Panc1 (cell line): ENCODE data around the gene SIN3B. TPM values are rescaled to one million over a fixed set of nuclear protein-coding genes. Genes with fewer than 3 reads are reported as not detected.

Experiments
- ATAC-seq: fragments of 200-7000 bp; cut with Tn5 transposase; 2 replicates; pipeline ENCODE4 v1.9.1; 2020; ENCODE audit warnings: mild to moderate bottlenecking, moderate library complexity
- BruUV-seq: library from RNA; stranded (reverse); fragments of 400-500 nt; replicated peaks from 2 replicates; lab custom pipeline; 2021; lab: Mats Ljungman, UMichigan
- CTCF ChIA-PET: fragments of 300-600 bp; sonication (Branson Sonifier 250); formaldehyde crosslinking; loops from one replicate; lab custom pipeline; 2022; ENCODE audit warnings: antibody characterized with exemption; lab: Charles Lee
- POLR2A ChIA-PET: fragments of 300-600 bp; sonication (Branson Sonifier 250); formaldehyde crosslinking; loops from one replicate; lab custom pipeline; 2022; ENCODE audit warnings: antibody characterized with exemption; lab: Charles Lee
- DNase-seq: peaks from one replicate; pipeline ENCODE4 v3.0.0-alpha.2; 2010; ENCODE audit warnings: low read depth, low spot score
- H3K27ac ChIP-seq: 2 replicates; pipeline ENCODE4 v1.5.1; 2011; ENCODE audit warnings: mild to moderate bottlenecking, low read length, inconsistent platforms
- H3K27me3 ChIP-seq: fragments of 200-500 bp; sonication (Bioruptor generic); 2 replicates; pipeline ENCODE4 v1.6.0; 2014; ENCODE audit warnings: low read length, inconsistent platforms; ENCODE audit not compliant: control insufficient read depth, insufficient read depth
- H3K36me3 ChIP-seq: fragments of 200-500 bp; sonication (Bioruptor generic); 2 replicates; pipeline ENCODE4 v1.5.1; 2014; ENCODE audit warnings: inconsistent platforms, mild to moderate bottlenecking, low read length, moderate library complexity; ENCODE audit not compliant: control insufficient read depth, insufficient read depth
- H3K4me1 ChIP-seq: 2 replicates; pipeline ENCODE4 v1.5.1; 2011; ENCODE audit warnings: inconsistent platforms, mild to moderate bottlenecking, low read length, moderate library complexity; ENCODE audit not compliant: control insufficient read depth, insufficient read depth
- H3K4me3 ChIP-seq, 2 experiments: 2 replicates each; pipeline ENCODE4 v1.5.1; 2011 to 2012; ENCODE audit warnings: low read depth in 2 of 2, low read length in 2 of 2, mild to moderate bottlenecking in 2 of 2, inconsistent platforms in 1 of 2, moderate library complexity in 1 of 2
- H3K9me3 ChIP-seq: fragments of 200-500 bp; sonication (Bioruptor generic); 2 replicates; pipeline ENCODE4 v1.5.1; 2014; ENCODE audit warnings: low read depth, mild to moderate bottlenecking, inconsistent platforms, low read length, moderate library complexity; ENCODE audit not compliant: control insufficient read depth, insufficient read depth
- POLR2AphosphoS5 ChIP-seq: IDR thresholded peaks from 2 replicates; pipeline ENCODE4 v1.6.1; 2012; ENCODE audit warnings: mild to moderate bottlenecking, low read depth, low read length, moderate library complexity
- SIN3A ChIP-seq: IDR thresholded peaks from 2 replicates; pipeline ENCODE4 v1.6.1; 2012; ENCODE audit warnings: low read depth, mild to moderate bottlenecking, low read length, moderate library complexity, borderline replicate concordance; ENCODE audit not compliant: insufficient read depth
- TCF7L2 ChIP-seq: IDR thresholded peaks from 2 replicates; pipeline ENCODE4 v1.6.1; 2011; ENCODE audit warnings: mild to moderate bottlenecking, low read depth, low read length, inconsistent platforms
- in situ Hi-C: cut with HindIII; loops from 2 replicates; pipeline ENCODE4 v1.10.0; 2016; ENCODE audit warnings: low sequenced_read_pairs, low pct_unique_long_range_greater_than_20kb
- intact Hi-C: fragments of 100-400 bp; cut with micrococcal nuclease; formaldehyde crosslinking; loops from one replicate; pipeline ENCODE4 v1.10.0; 2022; ENCODE audit not compliant: unreplicated experiment
- total RNA-seq: library from RNA; stranded (reverse); gene quantifications from one replicate; pipeline ENCODE4 v1.2.1, GENCODE V29; 2021; ENCODE audit not compliant: unreplicated experiment
- TF ChIP-seq, protein P1 (sequence below): fragments of 450-650 bp; IDR thresholded peaks from 2 replicates; pipeline ENCODE4 v1.5.1; 2017; ENCODE audit warnings: mild to moderate bottlenecking
- TF ChIP-seq, protein P2 (sequence below), 2 experiments: IDR thresholded peaks; 2 replicates each; pipeline ENCODE4 v1.6.1; 2011 to 2012; ENCODE audit warnings: low read depth in 2 of 2, control low read depth in 1 of 2, low read length in 1 of 2, mild to moderate bottlenecking in 1 of 2, moderate library complexity in 1 of 2; ENCODE audit not compliant: insufficient read depth in 1 of 2

Gene SIN3B
- total RNA-seq, 1 experiment from 2014 or later = 47.0 TPM

DNA sequence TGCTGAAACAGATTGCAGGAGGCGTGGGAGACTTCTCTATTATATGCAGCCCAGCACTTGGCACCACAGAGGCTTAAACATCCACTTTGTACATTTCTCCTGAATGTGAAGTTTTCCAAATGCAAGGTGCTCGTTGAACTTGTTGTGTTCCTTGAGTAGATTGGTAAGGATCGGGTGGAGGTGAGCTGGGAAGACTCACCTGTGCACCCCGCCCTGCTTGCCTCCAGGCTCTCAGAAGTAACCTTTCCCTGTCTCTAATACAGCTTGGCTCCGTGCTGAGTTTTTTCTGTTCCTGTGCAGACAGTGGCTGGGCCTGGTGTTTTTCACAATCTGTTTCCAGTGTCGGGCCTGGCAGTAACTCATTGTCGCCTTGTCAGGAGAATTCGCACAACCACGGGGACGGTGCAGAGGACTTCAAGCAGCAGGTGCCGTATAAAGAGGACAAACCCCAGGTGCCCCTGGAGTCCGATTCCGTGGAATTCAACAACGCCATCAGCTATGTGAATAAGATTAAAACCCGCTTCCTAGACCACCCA is 12.3 kb downstream of the SIN3B start:
- POLR2A ChIA-PET = no interaction called here
- intact Hi-C loops (no loop called here), in situ Hi-C loops (no loop called here)
- no peaks in the 10 kb centered on the region for H3K4me1 ChIP-seq
- H3K36me3 ChIP-seq = no peaks in the 10 kb centered on the region
- ATAC-seq (no peak), DNase-seq (no peak)
- TF ChIP-seq, protein P1, sequence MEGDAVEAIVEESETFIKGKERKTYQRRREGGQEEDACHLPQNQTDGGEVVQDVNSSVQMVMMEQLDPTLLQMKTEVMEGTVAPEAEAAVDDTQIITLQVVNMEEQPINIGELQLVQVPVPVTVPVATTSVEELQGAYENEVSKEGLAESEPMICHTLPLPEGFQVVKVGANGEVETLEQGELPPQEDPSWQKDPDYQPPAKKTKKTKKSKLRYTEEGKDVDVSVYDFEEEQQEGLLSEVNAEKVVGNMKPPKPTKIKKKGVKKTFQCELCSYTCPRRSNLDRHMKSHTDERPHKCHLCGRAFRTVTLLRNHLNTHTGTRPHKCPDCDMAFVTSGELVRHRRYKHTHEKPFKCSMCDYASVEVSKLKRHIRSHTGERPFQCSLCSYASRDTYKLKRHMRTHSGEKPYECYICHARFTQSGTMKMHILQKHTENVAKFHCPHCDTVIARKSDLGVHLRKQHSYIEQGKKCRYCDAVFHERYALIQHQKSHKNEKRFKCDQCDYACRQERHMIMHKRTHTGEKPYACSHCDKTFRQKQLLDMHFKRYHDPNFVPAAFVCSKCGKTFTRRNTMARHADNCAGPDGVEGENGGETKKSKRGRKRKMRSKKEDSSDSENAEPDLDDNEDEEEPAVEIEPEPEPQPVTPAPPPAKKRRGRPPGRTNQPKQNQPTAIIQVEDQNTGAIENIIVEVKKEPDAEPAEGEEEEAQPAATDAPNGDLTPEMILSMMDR = no peak
- TF ChIP-seq, protein P2, sequence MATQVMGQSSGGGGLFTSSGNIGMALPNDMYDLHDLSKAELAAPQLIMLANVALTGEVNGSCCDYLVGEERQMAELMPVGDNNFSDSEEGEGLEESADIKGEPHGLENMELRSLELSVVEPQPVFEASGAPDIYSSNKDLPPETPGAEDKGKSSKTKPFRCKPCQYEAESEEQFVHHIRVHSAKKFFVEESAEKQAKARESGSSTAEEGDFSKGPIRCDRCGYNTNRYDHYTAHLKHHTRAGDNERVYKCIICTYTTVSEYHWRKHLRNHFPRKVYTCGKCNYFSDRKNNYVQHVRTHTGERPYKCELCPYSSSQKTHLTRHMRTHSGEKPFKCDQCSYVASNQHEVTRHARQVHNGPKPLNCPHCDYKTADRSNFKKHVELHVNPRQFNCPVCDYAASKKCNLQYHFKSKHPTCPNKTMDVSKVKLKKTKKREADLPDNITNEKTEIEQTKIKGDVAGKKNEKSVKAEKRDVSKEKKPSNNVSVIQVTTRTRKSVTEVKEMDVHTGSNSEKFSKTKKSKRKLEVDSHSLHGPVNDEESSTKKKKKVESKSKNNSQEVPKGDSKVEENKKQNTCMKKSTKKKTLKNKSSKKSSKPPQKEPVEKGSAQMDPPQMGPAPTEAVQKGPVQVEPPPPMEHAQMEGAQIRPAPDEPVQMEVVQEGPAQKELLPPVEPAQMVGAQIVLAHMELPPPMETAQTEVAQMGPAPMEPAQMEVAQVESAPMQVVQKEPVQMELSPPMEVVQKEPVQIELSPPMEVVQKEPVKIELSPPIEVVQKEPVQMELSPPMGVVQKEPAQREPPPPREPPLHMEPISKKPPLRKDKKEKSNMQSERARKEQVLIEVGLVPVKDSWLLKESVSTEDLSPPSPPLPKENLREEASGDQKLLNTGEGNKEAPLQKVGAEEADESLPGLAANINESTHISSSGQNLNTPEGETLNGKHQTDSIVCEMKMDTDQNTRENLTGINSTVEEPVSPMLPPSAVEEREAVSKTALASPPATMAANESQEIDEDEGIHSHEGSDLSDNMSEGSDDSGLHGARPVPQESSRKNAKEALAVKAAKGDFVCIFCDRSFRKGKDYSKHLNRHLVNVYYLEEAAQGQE (IDR thresholded peaks at IDR 0.05; ENCODE audit: insufficient read depth in 1 of 2, low read depth in 2 of 2, low read length in 1 of 2) = no peak
- TF ChIP-seq POLR2AphosphoS5 = no peak
- no peak for TF ChIP-seq SIN3A
- TF ChIP-seq TCF7L2 = no peak
- CTCF ChIA-PET = no interaction called here
- BruUV-seq = no TSS peak
- no peaks in the 10 kb centered on the region for H3K27me3 ChIP-seq
- no peak overlapping the region for H3K4me3 ChIP-seq
- H3K27ac ChIP-seq = no peak overlapping the region
- H3K9me3 ChIP-seq = no peaks in the 10 kb centered on the region

DNA sequence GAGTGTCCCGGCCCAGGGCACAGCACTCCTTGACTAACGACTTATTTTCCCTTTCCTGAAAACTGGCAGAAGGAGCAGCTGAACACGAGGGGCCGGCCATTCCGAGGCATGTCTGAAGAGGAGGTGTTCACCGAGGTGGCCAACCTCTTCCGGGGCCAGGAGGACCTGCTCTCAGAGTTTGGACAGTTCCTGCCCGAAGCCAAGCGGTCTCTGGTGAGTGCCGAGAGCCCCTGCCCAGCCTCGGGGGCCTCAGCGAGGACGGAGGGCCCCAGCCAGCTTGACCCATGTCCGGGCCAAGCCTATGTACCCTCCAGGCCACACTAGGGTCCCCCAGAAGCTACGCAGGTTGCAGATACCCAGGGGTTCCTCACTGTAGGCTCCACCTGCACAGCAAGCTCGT is 17.7 kb downstream of the SIN3B start:
- no peak for TF ChIP-seq SIN3A
- no peak for TF ChIP-seq POLR2AphosphoS5
- TF ChIP-seq, protein P1 = no peak
- TF ChIP-seq, protein P2 (IDR thresholded peaks at IDR 0.05; ENCODE audit: insufficient read depth in 1 of 2, low read depth in 2 of 2, low read length in 1 of 2) = no peak
- no peak for TF ChIP-seq TCF7L2
- Histone ChIP-seq H3K27me3 (no peaks in the 10 kb centered on the region), H3K36me3 (peaks cover 2% of the 10 kb centered on the region), H3K27ac (no peak overlapping the region), H3K4me3 (no peak overlapping the region), H3K4me1 (no peaks in the 10 kb centered on the region), H3K9me3 (no peaks in the 10 kb centered on the region)
- ATAC-seq (no peak), DNase-seq (no peak)
- intact Hi-C loops = no loop called here
- BruUV-seq = no TSS peak
- in situ Hi-C loops = no loop called here
- POLR2A ChIA-PET = no interaction called here
- CTCF ChIA-PET = no interaction called here
